ENCODE data around the gene ALDOB.

ALDOB gene

GRCh38 chr9:101435601-101436079 lies at the start of gene ALDOB:
Gene ALDOB, minus strand, starts transcription at chr9:101435774. Its CDS starts 4,887 bp downstream, at chr9:101430887.
- in situ Hi-C loops (cut with MboI; ENCODE audit: low sequenced_read_pairs), result no loop called here

GRCh38 chr9:101484046-101484445 lies 48.5 kb upstream of the ALDOB start:
- in situ Hi-C loops (cut with MboI; ENCODE audit: low sequenced_read_pairs), result no loop called here

- in situ Hi-C loops (cut with MboI; ENCODE audit: low sequenced_read_pairs), result no loop called here
These were observed 45.7 kb upstream of the ALDOB start for GRCh38 chr9:101481261-101481660.

- in situ Hi-C loops (cut with MboI; ENCODE audit: low sequenced_read_pairs), result no loop called here
These were observed 44.8 kb upstream of the ALDOB start for GRCh38 chr9:101480386-101480785.

GRCh38 chr9:101479338-101480030 lies 43.9 kb upstream of the ALDOB start:
- in situ Hi-C loops (cut with MboI; ENCODE audit: low sequenced_read_pairs), result no loop called here

GRCh38 chr9:101478906-101479305 lies 43.3 kb upstream of the ALDOB start:
- in situ Hi-C loops (cut with MboI; ENCODE audit: low sequenced_read_pairs), result no loop called here

- in situ Hi-C loops (cut with MboI; ENCODE audit: low sequenced_read_pairs), result no loop called here
These were observed 42.9 kb upstream of the ALDOB start for GRCh38 chr9:101478444-101478843.

GRCh38 chr9:101477736-101478135 lies 42.2 kb upstream of the ALDOB start:
- in situ Hi-C loops (cut with MboI; ENCODE audit: low sequenced_read_pairs), result no loop called here

- in situ Hi-C loops (cut with MboI; ENCODE audit: low sequenced_read_pairs), result no loop called here
These were observed 41.6 kb upstream of the ALDOB start for GRCh38 chr9:101477214-101477613.

GRCh38 chr9:101476576-101477208 lies 41.1 kb upstream of the ALDOB start:
- in situ Hi-C loops (cut with MboI; ENCODE audit: low sequenced_read_pairs), result no loop called here

GRCh38 chr9:101472891-101473290 lies 37.3 kb upstream of the ALDOB start:
- in situ Hi-C loops (cut with MboI; ENCODE audit: low sequenced_read_pairs), result no loop called here

- in situ Hi-C loops (cut with MboI; ENCODE audit: low sequenced_read_pairs), result no loop called here
These were observed 35.4 kb upstream of the ALDOB start for GRCh38 chr9:101470929-101471328.

- in situ Hi-C loops (cut with MboI; ENCODE audit: low sequenced_read_pairs), result no loop called here
These were observed 34.4 kb upstream of the ALDOB start for GRCh38 chr9:101470021-101470420.

GRCh38 chr9:101469026-101469425 lies 33.5 kb upstream of the ALDOB start:
- in situ Hi-C loops (cut with MboI; ENCODE audit: low sequenced_read_pairs), result no loop called here

- in situ Hi-C loops (cut with MboI; ENCODE audit: low sequenced_read_pairs), result no loop called here
These were observed 32.5 kb upstream of the ALDOB start for GRCh38 chr9:101468116-101468515.

- in situ Hi-C loops (cut with MboI; ENCODE audit: low sequenced_read_pairs), result no loop called here
These were observed 32.1 kb upstream of the ALDOB start for GRCh38 chr9:101467690-101468089.

- in situ Hi-C loops (cut with MboI; ENCODE audit: low sequenced_read_pairs), result no loop called here
These were observed 31.3 kb upstream of the ALDOB start for GRCh38 chr9:101466863-101467262.

GRCh38 chr9:101465326-101465915 lies 29.8 kb upstream of the ALDOB start:
- in situ Hi-C loops (cut with MboI; ENCODE audit: low sequenced_read_pairs), result no loop called here

GRCh38 chr9:101463397-101463796 lies 27.8 kb upstream of the ALDOB start:
- in situ Hi-C loops (cut with MboI; ENCODE audit: low sequenced_read_pairs), result no loop called here

GRCh38 chr9:101462558-101462957 lies 27.0 kb upstream of the ALDOB start:
- in situ Hi-C loops (cut with MboI; ENCODE audit: low sequenced_read_pairs), result no loop called here

GRCh38 chr9:101460965-101461364 lies 25.4 kb upstream of the ALDOB start:
- in situ Hi-C loops (cut with MboI; ENCODE audit: low sequenced_read_pairs), result no loop called here

- in situ Hi-C loops (cut with MboI; ENCODE audit: low sequenced_read_pairs), result no loop called here
These were observed 23.5 kb upstream of the ALDOB start for GRCh38 chr9:101458963-101459631.
